Endothelial cell of umbilical vein (primary cell): ENCODE results near the gene SLC22A23. TPM values are rescaled to one million over a fixed set of nuclear protein-coding genes. Genes with fewer than 3 reads are reported as not detected.

Source experiments
- BruUV-seq: library from RNA; stranded (reverse); fragments of 400-500 nt; replicated peaks from 2 replicates; lab custom pipeline; 2021; lab: Mats Ljungman, UMichigan
- CTCF ChIA-PET: fragments of 300-600, 350-600 bp; sonication (Branson Sonifier 250); formaldehyde crosslinking; loops from one replicate; lab custom pipeline; 2021; ENCODE audit warnings: antibody characterized with exemption, inconsistent platforms; lab: Charles Lee
- POLR2A ChIA-PET: fragments of 300-600, 350-600 bp; sonication (Branson Sonifier 250); formaldehyde crosslinking; loops from one replicate; lab custom pipeline; 2021; ENCODE audit warnings: antibody characterized with exemption, inconsistent platforms; lab: Charles Lee
- DNase-seq: peaks from one replicate; pipeline ENCODE4 v3.0.0-alpha.2; 2011; ENCODE audit warnings: low read depth, low spot score
- FAIRE-seq: peaks from 2 replicates; lab custom pipeline; 2011; peaks lifted over from hg19 to GRCh38; lab: Jason Lieb, UNC
- H2AFZ ChIP-seq: 2 replicates; pipeline ENCODE4 v1.6.0; 2012; ENCODE audit warnings: low read depth, low read length, control low read depth, inconsistent platforms
- H3K27ac ChIP-seq: 2 replicates; pipeline ENCODE4 v1.5.1; 2011; ENCODE audit warnings: low read depth, mild to moderate bottlenecking, control low read depth, low read length, moderate library complexity; ENCODE audit not compliant: insufficient read depth
- H3K27me3 ChIP-seq, 2 experiments: 2 replicates each; pipeline versions ENCODE4 v1.6.0 to v1.6.1; 2011; ENCODE audit warnings: low read length in 2 of 2, mixed read lengths in 1 of 2; ENCODE audit not compliant: control insufficient read depth in 2 of 2, insufficient read depth in 2 of 2
- H3K36me3 ChIP-seq, 2 experiments: 2 replicates in 1 of 2; 3 replicates in 1 of 2; pipeline ENCODE4 v1.5.1; 2011; ENCODE audit warnings: low read length in 2 of 2, mild to moderate bottlenecking in 1 of 2, moderate library complexity in 1 of 2; ENCODE audit not compliant: control insufficient read depth in 2 of 2, insufficient read depth in 2 of 2; ENCODE audit errors: extremely low read depth in 1 of 2
- H3K4me1 ChIP-seq: 3 replicates; pipeline ENCODE4 v1.5.1; 2011; ENCODE audit warnings: mild to moderate bottlenecking, low read length; ENCODE audit not compliant: control insufficient read depth, insufficient read depth; ENCODE audit errors: extremely low read depth
- H3K4me2 ChIP-seq: 2 replicates; pipeline ENCODE4 v1.6.1; 2011; ENCODE audit warnings: low read length, control low read depth, mixed read lengths; ENCODE audit not compliant: insufficient read depth
- H3K4me3 ChIP-seq, 3 experiments: fragments of 200-600 bp in 1 of 3; sonication (generic), shearing (Covaris generic) in 1 of 3; replicated peaks in 1 of 3; 2 replicates each; pipeline ENCODE4 v1.5.1; 2011 to 2016; ENCODE audit warnings: control low read depth in 3 of 3, low read length in 3 of 3, mild to moderate bottlenecking in 2 of 3, inconsistent platforms in 1 of 3, low read depth in 1 of 3, moderate library complexity in 1 of 3; ENCODE audit not compliant: insufficient read depth in 1 of 3
- H3K79me2 ChIP-seq: 2 replicates; pipeline ENCODE4 v1.6.0; 2012; ENCODE audit warnings: low read length, inconsistent platforms; ENCODE audit not compliant: control insufficient read depth, insufficient read depth
- H3K9ac ChIP-seq: replicated peaks from 2 replicates; pipeline ENCODE3; 2011; ENCODE audit warnings: low read length, control low read depth; ENCODE audit not compliant: insufficient read depth; ENCODE audit errors: extremely low read depth
- H3K9me1 ChIP-seq: replicated peaks from 3 replicates; pipeline ENCODE4 v1.6.0; 2011; ENCODE audit warnings: mild to moderate bottlenecking, low read length; ENCODE audit not compliant: control insufficient read depth, insufficient read depth; ENCODE audit errors: extremely low read depth
- H3K9me3 ChIP-seq: replicated peaks from 2 replicates; pipeline ENCODE4 v1.5.1; 2012; ENCODE audit warnings: low read length, inconsistent platforms; ENCODE audit not compliant: control insufficient read depth, insufficient read depth
- H4K20me1 ChIP-seq: replicated peaks from 2 replicates; pipeline ENCODE3; 2011; ENCODE audit warnings: mild to moderate bottlenecking, low read length; ENCODE audit not compliant: control insufficient read depth, insufficient read depth; ENCODE audit errors: extremely low read depth
- EZH2 ChIP-seq: IDR thresholded peaks from 2 replicates; pipeline ENCODE4 v1.6.1; 2012; ENCODE audit warnings: borderline replicate concordance, low read depth, mild to moderate bottlenecking, moderate library complexity, low read length, inconsistent platforms; ENCODE audit not compliant: severe bottlenecking
- FOS ChIP-seq: IDR thresholded peaks from 2 replicates; pipeline ENCODE4 v1.6.1; 2011; ENCODE audit warnings: mild to moderate bottlenecking, low read length, moderate library complexity, borderline replicate concordance; ENCODE audit not compliant: insufficient read depth
- GATA2 ChIP-seq: IDR thresholded peaks from 2 replicates; pipeline ENCODE4 v1.7.0; 2011; ENCODE audit warnings: low read depth, mild to moderate bottlenecking, moderate library complexity, mixed read lengths, low read length; ENCODE audit not compliant: insufficient read length, insufficient read depth
- JUN ChIP-seq: IDR thresholded peaks from 2 replicates; pipeline ENCODE4 v1.6.1; 2011; ENCODE audit warnings: borderline replicate concordance, low read depth; ENCODE audit not compliant: insufficient read length, insufficient read depth
- MYC ChIP-seq: IDR thresholded peaks from one replicate; pipeline ENCODE4 v1.6.1; 2011; ENCODE audit warnings: mild to moderate bottlenecking, low read depth, low read length
- POLR2A ChIP-seq: IDR thresholded peaks from 2 replicates; pipeline ENCODE4 v1.6.1; 2012; ENCODE audit warnings: low read depth, mild to moderate bottlenecking, control low read depth, low read length
- POLR2AphosphoS5 ChIP-seq: IDR thresholded peaks from 2 replicates; pipeline ENCODE4 v1.6.1; 2012; ENCODE audit warnings: low read depth, mild to moderate bottlenecking, control low read depth, low read length, moderate library complexity; ENCODE audit not compliant: insufficient read depth
- dilution Hi-C: fragments of 300-500 bp; cut with MboI; formaldehyde crosslinking; loops from one replicate; pipeline ENCODE4 v1.15.0; 2019; ENCODE audit warnings: low sequenced_read_pairs; ENCODE audit not compliant: extremely low pct_ligation_motif_present
- intact Hi-C: fragments of 100-400 bp; cut with micrococcal nuclease; formaldehyde crosslinking; loops from one replicate; pipeline ENCODE4 v1.10.0; 2022
- polyA plus RNA-seq, 4 experiments: library from polyadenylated mRNA; depleted of rRNA in 3 of 4; stranded (reverse) in 3 of 4; unstranded in 1 of 4; fragments of >200 nt; gene quantifications; 2 replicates each; pipeline versions ENCODE4 v1.2.1 to v1.2.3, GENCODE V29; 2011 to 2012; ENCODE audit warnings: missing spikeins in 1 of 4
- total RNA-seq: library from RNA; stranded (reverse); gene quantifications from 2 replicates; pipeline ENCODE4 v1.2.3, GENCODE V29; 2021
- TF ChIP-seq, protein P1 (sequence below): IDR thresholded peaks from 2 replicates; pipeline ENCODE4 v1.6.1; 2011; ENCODE audit not compliant: insufficient read depth, insufficient read length
- TF ChIP-seq, protein P2 (sequence below), 2 donors: IDR thresholded peaks; 1 replicate in 1 of 2; 2 replicates in 1 of 2; pipeline ENCODE4 v1.5.1; 2011; ENCODE audit warnings: low read length in 2 of 2, mild to moderate bottlenecking in 2 of 2, moderate library complexity in 2 of 2, control low read depth in 1 of 2, inconsistent platforms in 1 of 2, low read depth in 1 of 2; ENCODE audit not compliant: insufficient read depth in 1 of 2; ENCODE audit errors: extremely low read depth in 1 of 2

The SLC22A23 gene
- total and polyA plus RNA-seq, 2 donors (not counting 3 experiments of a cell fraction or from before 2014, with no cell fraction given), result 4.2 to 14.3 TPM

DNA sequence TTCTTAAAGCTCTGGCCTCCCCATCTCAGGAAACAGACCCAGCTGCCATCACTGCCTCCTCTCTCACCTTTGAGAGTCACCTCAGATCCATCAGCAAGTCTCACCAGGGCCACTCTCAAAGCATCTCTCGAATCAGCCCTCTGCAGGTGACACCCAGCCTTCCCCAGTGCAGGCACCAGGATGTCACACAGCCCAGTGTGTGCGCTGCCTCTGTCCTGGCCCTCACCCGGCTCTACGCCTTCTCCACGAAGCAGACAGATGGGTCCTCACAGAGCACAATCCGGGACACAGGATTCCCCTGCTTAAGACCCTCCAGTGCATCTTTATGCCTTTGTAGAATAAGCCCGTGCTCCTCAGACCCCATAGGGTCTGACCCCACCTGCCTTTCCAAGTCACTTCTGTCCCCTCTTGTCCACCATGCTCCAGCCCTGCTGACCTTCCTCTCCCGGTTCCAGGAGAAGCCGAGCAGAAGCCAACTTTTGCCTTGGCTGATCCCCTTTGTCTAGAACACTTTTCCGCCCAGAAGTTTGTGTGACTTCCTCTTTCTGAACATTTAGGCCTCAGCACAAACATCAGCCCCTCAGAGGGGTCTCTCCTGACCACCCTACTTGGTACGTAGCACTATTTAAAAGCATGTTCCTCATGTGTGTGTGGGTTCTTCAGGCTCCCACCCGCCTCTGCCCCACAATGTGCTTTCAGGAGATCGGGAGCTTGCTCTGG lies 137.9 kb downstream of the SLC22A23 start:
- Histone ChIP-seq H3K9me3 (no peaks in the 10 kb centered on the region), H3K27me3 (no peaks in the 10 kb centered on the region), H2AFZ (no peak overlapping the region), H3K9ac (no peak overlapping the region), H3K4me3 (no peak overlapping the region), H3K9me1 (no peaks in the 10 kb centered on the region), H3K79me2 (no peaks in the 10 kb centered on the region), H3K4me1 (peaks cover 9% of the 10 kb centered on the region), H3K27ac (no peak overlapping the region), H3K36me3 (no peaks in the 10 kb centered on the region), H4K20me1 (no peaks in the 10 kb centered on the region), H3K4me2 (no peak overlapping the region)
- FAIRE-seq (no peak), DNase-seq (no peak)
- ChIA-PET POLR2A (no interaction called here), CTCF (interaction anchor here (1.1 to 1.3 kb wide), 2 partner anchors 92 to 141 kb away, joined by 3 read pairs; no protein-coding TSS in a partner anchor)
- BruUV-seq, result no TSS peak
- TF ChIP-seq GATA2 (no peak), POLR2AphosphoS5 (no peak), EZH2 (no peak), FOS (no peak), JUN (no peak), POLR2A (no peak), MYC (no peak)
- TF ChIP-seq, protein P1, sequence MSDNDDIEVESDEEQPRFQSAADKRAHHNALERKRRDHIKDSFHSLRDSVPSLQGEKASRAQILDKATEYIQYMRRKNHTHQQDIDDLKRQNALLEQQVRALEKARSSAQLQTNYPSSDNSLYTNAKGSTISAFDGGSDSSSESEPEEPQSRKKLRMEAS, result no peak
- TF ChIP-seq, protein P2, sequence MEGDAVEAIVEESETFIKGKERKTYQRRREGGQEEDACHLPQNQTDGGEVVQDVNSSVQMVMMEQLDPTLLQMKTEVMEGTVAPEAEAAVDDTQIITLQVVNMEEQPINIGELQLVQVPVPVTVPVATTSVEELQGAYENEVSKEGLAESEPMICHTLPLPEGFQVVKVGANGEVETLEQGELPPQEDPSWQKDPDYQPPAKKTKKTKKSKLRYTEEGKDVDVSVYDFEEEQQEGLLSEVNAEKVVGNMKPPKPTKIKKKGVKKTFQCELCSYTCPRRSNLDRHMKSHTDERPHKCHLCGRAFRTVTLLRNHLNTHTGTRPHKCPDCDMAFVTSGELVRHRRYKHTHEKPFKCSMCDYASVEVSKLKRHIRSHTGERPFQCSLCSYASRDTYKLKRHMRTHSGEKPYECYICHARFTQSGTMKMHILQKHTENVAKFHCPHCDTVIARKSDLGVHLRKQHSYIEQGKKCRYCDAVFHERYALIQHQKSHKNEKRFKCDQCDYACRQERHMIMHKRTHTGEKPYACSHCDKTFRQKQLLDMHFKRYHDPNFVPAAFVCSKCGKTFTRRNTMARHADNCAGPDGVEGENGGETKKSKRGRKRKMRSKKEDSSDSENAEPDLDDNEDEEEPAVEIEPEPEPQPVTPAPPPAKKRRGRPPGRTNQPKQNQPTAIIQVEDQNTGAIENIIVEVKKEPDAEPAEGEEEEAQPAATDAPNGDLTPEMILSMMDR (IDR thresholded peaks at IDR 0.05; ENCODE audit: extremely low read depth in 1 of 2, insufficient read depth in 1 of 2, low read depth in 1 of 2, low read length in 2 of 2), result no peak
- dilution Hi-C loops (no loop called here), intact Hi-C loops (no loop called here)
